GM21528 (cell line): ENCODE measurements around the gene GJA1.
"Not testable (repeated sequence)": the region's sequence is repeated elsewhere in the genome, so short reads cannot be mapped to it uniquely, and the experiment has no call there.

ENCODE experiments used
- ATAC-seq: cut with Tn5 transposase; IDR thresholded peaks from one replicate; pipeline ENCODE4 v1.9.1; 2021; ENCODE audit warnings: mild to moderate bottlenecking, moderate library complexity; ENCODE audit not compliant: unreplicated experiment, low FRiP score

The GJA1 gene

GRCh38 chr6:121435444-121436069 is at the start of gene GJA1:
GJA1 (plus strand) TSS chr6:121435646; CDS start chr6:121446848, 11,202 bp downstream.
- no peak for ATAC-seq

GRCh38 chr6:121386551-121386950 is 48.9 kb upstream of the GJA1 start:
- not testable (repeated sequence) for ATAC-seq

- ATAC-seq: no peak
These were observed 46.0 kb upstream of the GJA1 start for GRCh38 chr6:121389419-121389818.

GRCh38 chr6:121393731-121394505 is 41.5 kb upstream of the GJA1 start:
- ATAC-seq: no peak

GRCh38 chr6:121395736-121396135 is 39.7 kb upstream of the GJA1 start:
- ATAC-seq: no peak

- ATAC-seq: not testable (repeated sequence)
These were observed 38.3 kb upstream of the GJA1 start for GRCh38 chr6:121397188-121397587.

- no peak for ATAC-seq
These were observed 37.3 kb upstream of the GJA1 start for GRCh38 chr6:121398127-121398526.

GRCh38 chr6:121399966-121400365 is 35.5 kb upstream of the GJA1 start:
- no peak for ATAC-seq

GRCh38 chr6:121403964-121404363 is 31.5 kb upstream of the GJA1 start:
- no peak for ATAC-seq

GRCh38 chr6:121405306-121405705 is 30.1 kb upstream of the GJA1 start:
- ATAC-seq: no peak

- no peak for ATAC-seq
These were observed 27.1 kb upstream of the GJA1 start for GRCh38 chr6:121408321-121408720.

GRCh38 chr6:121413879-121414278 is 21.6 kb upstream of the GJA1 start:
- no peak for ATAC-seq

- no peak for ATAC-seq
These were observed 17.1 kb upstream of the GJA1 start for GRCh38 chr6:121418346-121418745.

- no peak for ATAC-seq
These were observed 8.8 kb upstream of the GJA1 start for GRCh38 chr6:121426686-121427085.

GRCh38 chr6:121428872-121429756 is 6.3 kb upstream of the GJA1 start:
- no peak for ATAC-seq

GRCh38 chr6:121430514-121431460 is 4.7 kb upstream of the GJA1 start:
- no peak for ATAC-seq

GRCh38 chr6:121431776-121432175 is 3.7 kb upstream of the GJA1 start:
- not testable (repeated sequence) for ATAC-seq

GRCh38 chr6:121434037-121434770 is 1.2 kb upstream of the GJA1 start:
- no peak for ATAC-seq

- no peak for ATAC-seq
These were observed 920 bp downstream of the GJA1 start for GRCh38 chr6:121436274-121436857.
